Measurements from ENCODE around the gene FBLN1. TPM values are rescaled to one million over a fixed set of nuclear protein-coding genes. Genes with fewer than 3 reads are reported as not detected.

FBLN1 gene
- total RNA-seq, 1 experiment from 2014 or later, result 23.4 TPM

GRCh38 chr22:45585946-45586540 is 83.4 kb downstream of the FBLN1 start (continued):
- TF ChIP-seq REST (IDR thresholded peaks at IDR 0.05; ENCODE audit: low read depth), result no peak
- no peak for TF ChIP-seq POLR2A (IDR thresholded peaks at IDR 0.05; ENCODE audit: borderline replicate concordance, extremely low read depth, insufficient read depth, insufficient read length)
- no peak for TF ChIP-seq ZNF274 (IDR thresholded peaks at IDR 0.05; ENCODE audit: low read depth, low read length)
- TF ChIP-seq RAD21 (IDR thresholded peaks at IDR 0.05; ENCODE audit: low read depth), result no peak
- no peak for TF ChIP-seq SP1 (IDR thresholded peaks at IDR 0.05; ENCODE audit: low read depth)
- TF ChIP-seq CBX3 (IDR thresholded peaks at IDR 0.05; ENCODE audit: low read depth), result no peak

GRCh38 chr22:45586651-45587405 is 84.1 kb downstream of the FBLN1 start:
- RAD21 ChIA-PET (ENCODE audit: low non-redundant PET in 1 of 2, low total read pairs in 2 of 2, uncharacterized antibody in 2 of 2, unreplicated experiment in 2 of 2), result no interaction called here

More at GRCh38 chr22:45586651-45587405, 84.1 kb downstream of the FBLN1 start:
- no peak for ATAC-seq
- no TSS peak for BruUV-seq (replicated peaks)
- Histone ChIP-seq H3K4me2 (ENCODE audit: low read length) (no peak overlapping the region), H3K9me3 (ENCODE audit: control insufficient read depth in 1 of 2, insufficient read depth in 1 of 2, low read depth in 1 of 2, low read length in 2 of 2) (no peaks in the 10 kb centered on the region), H3K27me3 (ENCODE audit: insufficient read depth, low read length) (no peaks in the 10 kb centered on the region), H2AFZ (ENCODE audit: low read depth, low read length, poor library complexity, severe bottlenecking) (no peak overlapping the region), H3K79me2 (ENCODE audit: insufficient read depth, low read length) (no peaks in the 10 kb centered on the region), H3K27ac (ENCODE audit: low read depth, low read length) (no peak overlapping the region), H3K36me3 (ENCODE audit: control insufficient read depth in 1 of 2, insufficient read depth in 2 of 2, low read length in 2 of 2) (no peaks in the 10 kb centered on the region), H4K20me1 (ENCODE audit: insufficient read depth) (no peaks in the 10 kb centered on the region), H3K9ac (ENCODE audit: low read length) (no peak overlapping the region), H3K9me2 (ENCODE audit: insufficient read depth) (no peaks in the 10 kb centered on the region), H3K4me1 (ENCODE audit: control insufficient read depth in 1 of 2, insufficient read depth in 2 of 2, low read length in 2 of 2) (peaks cover 0 to 4% of the 10 kb centered on the region in 2 experiments; a peak in 1 of 4 replicates), H3K4me3 (replicated peaks in 1 of 2; ENCODE audit: low read depth in 1 of 2, low read length in 2 of 2) (no peak overlapping the region)
- POLR2A ChIA-PET, result no interaction called here
- intact Hi-C loops (cut with micrococcal nuclease), result no loop called here
- CTCF ChIA-PET, result no interaction called here
- no peak for TF ChIP-seq EGR1 (IDR thresholded peaks at IDR 0.05; ENCODE audit: low read depth)
- DNase-seq (ENCODE audit: low read depth, low spot score), result no peak

All from HCT116 (cell line).